HEK293T (cell line): ENCODE data around the gene BACH2.

ENCODE experiments used
- CTCF ChIA-PET: fragments of 350-600 bp; formaldehyde crosslinking; extraction: SDS; loops from one replicate; lab custom pipeline; 2021; ENCODE audit warnings: antibody characterized with exemption, inconsistent platforms; lab: Yijun Ruan, JAX
- POLR2A ChIA-PET: fragments of 350-600 bp; formaldehyde crosslinking; extraction: SDS; loops from one replicate; lab custom pipeline; 2020; ENCODE audit warnings: antibody characterized with exemption, inconsistent platforms; lab: Yijun Ruan, JAX
- DNase-seq: peaks from one replicate; pipeline ENCODE4 v3.0.0; 2012; ENCODE audit warnings: mixed read lengths; ENCODE audit errors: extremely low spot score
- ARNT ChIP-seq: fragments of 450-650 bp; IDR thresholded peaks from 2 replicates; pipeline ENCODE4 v1.6.1; 2017; ENCODE audit warnings: mild to moderate bottlenecking
- BHLHE40 ChIP-seq: fragments of 450-650 bp; IDR thresholded peaks from 2 replicates; pipeline ENCODE4 v1.6.1; 2016; ENCODE audit warnings: mild to moderate bottlenecking, moderate library complexity, borderline replicate concordance
- CTBP1 ChIP-seq: fragments of 450-650 bp; IDR thresholded peaks from 2 replicates; pipeline ENCODE4 v1.6.1; 2016; ENCODE audit warnings: borderline replicate concordance
- ELF4 ChIP-seq: fragments of 450-650 bp; IDR thresholded peaks from 2 replicates; pipeline ENCODE4 v1.6.1; 2017; ENCODE audit warnings: antibody characterized with exemption
- FOXA1 ChIP-seq: fragments of 450-650 bp; IDR thresholded peaks from 2 replicates; pipeline ENCODE4 v1.6.1; 2016; ENCODE audit warnings: mild to moderate bottlenecking
- FOXK2 ChIP-seq: fragments of 450-650 bp; IDR thresholded peaks from 2 replicates; pipeline ENCODE4 v1.6.1; 2016; ENCODE audit warnings: mild to moderate bottlenecking
- FOXM1 ChIP-seq: fragments of 450-650 bp; IDR thresholded peaks from 2 replicates; pipeline ENCODE4 v1.6.1; 2017; ENCODE audit warnings: mild to moderate bottlenecking, borderline replicate concordance
- HDGF ChIP-seq: fragments of 450-650 bp; IDR thresholded peaks from 2 replicates; pipeline ENCODE4 v1.6.1; 2017; ENCODE audit warnings: antibody characterized with exemption, borderline replicate concordance
- L3MBTL2 ChIP-seq: fragments of 450-650 bp; conservative IDR thresholded peaks from 2 replicates; pipeline ENCODE4 v1.6.1; 2016; ENCODE audit warnings: mild to moderate bottlenecking
- LEF1 ChIP-seq: fragments of 450-650 bp; IDR thresholded peaks from 2 replicates; pipeline ENCODE4 v1.6.1; 2017; ENCODE audit warnings: mild to moderate bottlenecking, borderline replicate concordance
- NFRKB ChIP-seq: fragments of 450-650 bp; IDR thresholded peaks from 2 replicates; pipeline ENCODE4 v1.6.1; 2016; ENCODE audit warnings: mild to moderate bottlenecking, moderate library complexity
- PKNOX1 ChIP-seq: fragments of 450-650 bp; IDR thresholded peaks from 2 replicates; pipeline ENCODE4 v1.6.1; 2016
- SP1 ChIP-seq: fragments of 450-650 bp; IDR thresholded peaks from 2 replicates; pipeline ENCODE4 v1.6.1; 2017
- SUZ12 ChIP-seq: fragments of 450-650 bp; IDR thresholded peaks from 2 replicates; pipeline ENCODE4 v1.6.1; 2016; ENCODE audit warnings: mild to moderate bottlenecking
- TARDBP ChIP-seq: fragments of 450-650 bp; IDR thresholded peaks from 2 replicates; pipeline ENCODE4 v1.6.1; 2016
- ZNF384 ChIP-seq: fragments of 450-650 bp; IDR thresholded peaks from 2 replicates; pipeline ENCODE4 v1.6.1; 2016

The BACH2 gene

GRCh38 chr6:90105506-90106170, 191.0 kb downstream of the BACH2 start:
- POLR2A ChIA-PET = no interaction called here
- CTCF ChIA-PET = no interaction called here
- no peak for DNase-seq
- no peak for TF ChIP-seq FOXM1
- TF ChIP-seq TARDBP = no peak
- TF ChIP-seq SP1 = no peak
- no peak for TF ChIP-seq FOXA1
- TF ChIP-seq NFRKB = no peak
- no peak for TF ChIP-seq PKNOX1
- no peak for TF ChIP-seq FOXK2
- TF ChIP-seq HDGF = no peak
- TF ChIP-seq ZNF384 = no peak

- CTCF ChIA-PET = no interaction called here
- TF ChIP-seq L3MBTL2 (no peak), ZNF384 (no peak), SUZ12 (no peak), ELF4 (no peak), LEF1 (no peak), CTBP1 (no peak), TARDBP (no peak), ARNT (no peak), HDGF (no peak), NFRKB (no peak), FOXK2 (no peak), FOXA1 (no peak), BHLHE40 (no peak), SP1 (no peak), PKNOX1 (no peak)
- DNase-seq = no peak
- POLR2A ChIA-PET = no interaction called here
Measured at GRCh38 chr6:90103056-90103800, 193.4 kb downstream of the BACH2 start.

- CTCF ChIA-PET = no interaction called here
- POLR2A ChIA-PET = no interaction called here
- no peak for TF ChIP-seq FOXA1
- TF ChIP-seq PKNOX1 = no peak
- TF ChIP-seq FOXK2 = no peak
- no peak for TF ChIP-seq BHLHE40
- no peak for TF ChIP-seq ZNF384
- no peak for TF ChIP-seq TARDBP
Measured at GRCh38 chr6:90101403-90101802, 195.2 kb downstream of the BACH2 start.

GRCh38 chr6:90100059-90100665, 196.5 kb downstream of the BACH2 start:
- no peak for DNase-seq
- TF ChIP-seq FOXA1 = no peak
- TF ChIP-seq ARNT = no peak
- no peak for TF ChIP-seq L3MBTL2
- TF ChIP-seq HDGF = no peak
- TF ChIP-seq NFRKB = no peak
- TF ChIP-seq FOXM1 = no peak
- TF ChIP-seq TARDBP = no peak
- no peak for TF ChIP-seq SUZ12
- no peak for TF ChIP-seq ELF4
- no peak for TF ChIP-seq PKNOX1
- no peak for TF ChIP-seq SP1
- no peak for TF ChIP-seq FOXK2
- TF ChIP-seq ZNF384 = no peak
- TF ChIP-seq LEF1 = no peak
- TF ChIP-seq BHLHE40 = no peak
- TF ChIP-seq CTBP1 = no peak
- CTCF ChIA-PET = interaction anchor here (0.6 kb wide), 1 partner anchor 160 kb away, joined by 4 read pairs; no protein-coding TSS in a partner anchor
- POLR2A ChIA-PET = no interaction called here

More at GRCh38 chr6:90101403-90101802, 195.2 kb downstream of the BACH2 start:
- no peak for DNase-seq

- TF ChIP-seq NFRKB (no peak), TARDBP (no peak), FOXA1 (no peak), L3MBTL2 (no peak), FOXK2 (no peak), ELF4 (no peak), PKNOX1 (no peak), ZNF384 (no peak), BHLHE40 (no peak)
- POLR2A ChIA-PET = no interaction called here
- DNase-seq = no peak
- CTCF ChIA-PET = no interaction called here
Measured at GRCh38 chr6:90098627-90099026, 198.0 kb downstream of the BACH2 start.
